ENCODE data around the gene SLCO3A1. TPM values are rescaled to one million over a fixed set of nuclear protein-coding genes. Genes with fewer than 3 reads are reported as not detected.
A peak's percentile ranks its signal among the peaks of the same experiment; 100 is the strongest.

SLCO3A1 gene
- total RNA-seq, 1 experiment from 2014 or later, result 9.1 TPM

- TF ChIP-seq ZNF281 (CRISPR knock-in tag; IDR thresholded peaks at IDR 0.05) (no peak), GTF2I (CRISPR knock-in tag; conservative IDR thresholded peaks at IDR 0.05) (no peak), ZNF138 (CRISPR knock-in tag; conservative IDR thresholded peaks at IDR 0.05) (no peak), E2F1 (CRISPR knock-in tag; IDR thresholded peaks at IDR 0.05) (no peak), IRF1 (CRISPR knock-in tag; IDR thresholded peaks at IDR 0.05) (no peak), ZNF317 (CRISPR knock-in tag; IDR thresholded peaks at IDR 0.05; ENCODE audit: borderline replicate concordance, low read depth) (no peak)
These were observed 131.8 kb downstream of the SLCO3A1 start (continued) for GRCh38 chr15:91985297-91985696.

- no peaks in the 10 kb centered on the region for H3K36me3 Mint-ChIP-seq
- ChIA-PET CTCF (interaction anchor here (0.7 kb wide), 1 partner anchor 69 kb away, joined by 3 read pairs; no protein-coding TSS in a partner anchor), POLR2A (interaction anchor here (0.6 kb wide), 1 partner anchor 16 kb away, joined by 3 read pairs; no protein-coding TSS in a partner anchor)
- no peak for TF ChIP-seq ZNF671 (CRISPR knock-in tag; IDR thresholded peaks at IDR 0.05)
- TF ChIP-seq HMGA2 (CRISPR knock-in tag; IDR thresholded peaks at IDR 0.05), result 0 out of 2 replicates have a peak, but pooled peaks have one; percentile 8
- DNase-seq (ENCODE audit: low spot score) (no peak), ATAC-seq (no peak)
- H3K27ac Mint-ChIP-seq, result no peak overlapping the region
- H3K27me3 Mint-ChIP-seq (ENCODE audit: low read depth), result no peaks in the 10 kb centered on the region
- H3K4me1 Mint-ChIP-seq, result peaks cover 10% of the 10 kb centered on the region
- no peaks in the 10 kb centered on the region for H3K9me3 Mint-ChIP-seq
- H3K4me3 Mint-ChIP-seq, result no peak overlapping the region
These were observed 134.6 kb downstream of the SLCO3A1 start for GRCh38 chr15:91988071-91988470.

GRCh38 chr15:91988655-91989054, 135.1 kb downstream of the SLCO3A1 start:
- CTCF ChIA-PET, result no interaction called here
- POLR2A ChIA-PET, result no interaction called here
- DNase-seq (ENCODE audit: low spot score) (no peak), ATAC-seq (no peak)
- Mint-ChIP-seq H3K27ac (no peak overlapping the region), H3K4me3 (no peak overlapping the region), H3K36me3 (no peaks in the 10 kb centered on the region), H3K27me3 (ENCODE audit: low read depth) (no peaks in the 10 kb centered on the region), H3K4me1 (peaks cover 10% of the 10 kb centered on the region), H3K9me3 (no peaks in the 10 kb centered on the region)
- no peak for TF ChIP-seq ATF3 (CRISPR knock-in tag; conservative IDR thresholded peaks at IDR 0.05)
- TF ChIP-seq SOX15 (CRISPR knock-in tag; IDR thresholded peaks at IDR 0.05), result no peak
- TF ChIP-seq SMAD3 (CRISPR knock-in tag; IDR thresholded peaks at IDR 0.05; ENCODE audit: borderline replicate concordance), result no peak
- TF ChIP-seq FOXP1 (CRISPR knock-in tag; IDR thresholded peaks at IDR 0.05; ENCODE audit: borderline replicate concordance), result no peak
- no peak for TF ChIP-seq ZBTB21 (CRISPR knock-in tag; IDR thresholded peaks at IDR 0.05; ENCODE audit: borderline replicate concordance)
- TF ChIP-seq TP53 (CRISPR knock-in tag; IDR thresholded peaks at IDR 0.05), result no peak
- no peak for TF ChIP-seq RELA (CRISPR knock-in tag; IDR thresholded peaks at IDR 0.05; ENCODE audit: borderline replicate concordance)
- TF ChIP-seq MAX (CRISPR knock-in tag; IDR thresholded peaks at IDR 0.05), result no peak
- no peak for TF ChIP-seq ZNF512 (CRISPR knock-in tag; IDR thresholded peaks at IDR 0.05; ENCODE audit: borderline replicate concordance)
- TF ChIP-seq ZNF532 (CRISPR knock-in tag; IDR thresholded peaks at IDR 0.05; ENCODE audit: borderline replicate concordance), result no peak
- TF ChIP-seq ZNF219 (CRISPR knock-in tag; IDR thresholded peaks at IDR 0.05; ENCODE audit: borderline replicate concordance), result no peak
- TF ChIP-seq NR1H2 (CRISPR knock-in tag; IDR thresholded peaks at IDR 0.05), result no peak
- no peak for TF ChIP-seq ERG (CRISPR knock-in tag; IDR thresholded peaks at IDR 0.05)
- TF ChIP-seq SMAD4 (CRISPR knock-in tag; IDR thresholded peaks at IDR 0.05), result no peak
